ENCODE data around the gene HAGHL.
"Not testable (repeated sequence)": the region's sequence is repeated elsewhere in the genome, so short reads cannot be mapped to it uniquely, and the experiment has no call there.

The HAGHL gene

DNA sequence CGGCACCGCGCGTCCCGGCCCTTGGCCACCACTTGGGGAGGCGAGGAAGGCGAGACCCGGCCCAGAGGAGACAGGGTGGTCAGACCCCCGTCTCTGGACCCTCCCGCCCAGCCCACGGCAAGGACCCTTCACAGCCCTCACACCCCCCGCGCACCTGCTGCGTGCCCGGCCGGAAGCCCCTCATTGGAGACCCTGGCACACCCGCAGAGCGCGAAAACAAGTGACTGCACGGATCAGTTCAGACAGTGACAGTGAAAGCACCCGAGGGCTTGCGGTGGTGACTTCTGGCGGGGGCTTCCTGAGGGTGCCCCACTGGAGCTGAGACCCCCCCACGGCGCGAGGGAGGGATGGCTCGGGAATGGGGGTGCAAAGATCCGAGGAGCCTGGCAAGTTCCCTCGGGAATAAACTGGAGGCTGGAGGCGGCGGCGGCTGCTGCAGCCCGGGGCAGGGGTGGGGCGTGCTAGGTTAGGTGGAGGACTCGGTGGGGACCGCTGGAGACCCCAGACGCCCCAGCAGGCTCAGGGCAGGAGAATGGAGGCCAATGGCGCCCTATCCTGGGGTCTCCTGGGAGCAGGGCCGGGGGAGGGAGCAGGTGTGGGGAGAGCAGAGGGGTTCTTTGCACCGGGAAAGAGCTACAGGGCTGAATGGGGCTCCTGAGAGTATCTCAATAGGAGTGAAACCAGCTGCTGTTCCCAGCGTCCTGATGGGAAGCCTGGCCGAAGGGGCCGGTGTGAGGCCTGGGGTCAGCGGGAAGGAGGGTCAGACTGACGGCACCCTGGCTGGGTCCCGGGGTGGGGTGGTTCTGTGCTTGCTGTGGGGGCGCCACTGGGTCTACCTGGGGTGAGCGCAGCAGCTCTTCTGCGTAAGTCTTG is 20.5 kb upstream of the HAGHL start:
- TF ChIP-seq POLR2A (IDR thresholded peaks at IDR 0.05; ENCODE audit: low read depth, low read length) (no peak), PAX5 (IDR thresholded peaks at IDR 0.05; ENCODE audit: insufficient read depth, low read length, severe bottlenecking) (no peak), POU2F2 (IDR thresholded peaks at IDR 0.05; ENCODE audit: low read depth, low read length) (no peak), TAF1 (IDR thresholded peaks at IDR 0.05; ENCODE audit: low read depth, low read length) (no peak), SPI1 (IDR thresholded peaks at IDR 0.05; ENCODE audit: low read depth, low read length) (no peak), POLR2AphosphoS5 (IDR thresholded peaks at IDR 0.05; ENCODE audit: low read depth, low read length) (no peak)
- DNase-seq (ENCODE audit: insufficient read length, low spot score): no peak
- FAIRE-seq: no peak

- TF ChIP-seq POLR2AphosphoS5 (IDR thresholded peaks at IDR 0.05; ENCODE audit: low read depth, low read length): no peak
- no peak for TF ChIP-seq PAX5 (IDR thresholded peaks at IDR 0.05; ENCODE audit: insufficient read depth, low read length, severe bottlenecking)
- no peak for TF ChIP-seq SPI1 (IDR thresholded peaks at IDR 0.05; ENCODE audit: low read depth, low read length)
- no peak for TF ChIP-seq TAF1 (IDR thresholded peaks at IDR 0.05; ENCODE audit: low read depth, low read length)
- TF ChIP-seq POLR2A (IDR thresholded peaks at IDR 0.05; ENCODE audit: low read depth, low read length): no peak
- no peak for TF ChIP-seq POU2F2 (IDR thresholded peaks at IDR 0.05; ENCODE audit: low read depth, low read length)
- no peak for FAIRE-seq
- no peak for DNase-seq (ENCODE audit: insufficient read length, low spot score)
These were observed 19.8 kb upstream of the HAGHL start for GRCh38 chr16:707062-707538.

DNA sequence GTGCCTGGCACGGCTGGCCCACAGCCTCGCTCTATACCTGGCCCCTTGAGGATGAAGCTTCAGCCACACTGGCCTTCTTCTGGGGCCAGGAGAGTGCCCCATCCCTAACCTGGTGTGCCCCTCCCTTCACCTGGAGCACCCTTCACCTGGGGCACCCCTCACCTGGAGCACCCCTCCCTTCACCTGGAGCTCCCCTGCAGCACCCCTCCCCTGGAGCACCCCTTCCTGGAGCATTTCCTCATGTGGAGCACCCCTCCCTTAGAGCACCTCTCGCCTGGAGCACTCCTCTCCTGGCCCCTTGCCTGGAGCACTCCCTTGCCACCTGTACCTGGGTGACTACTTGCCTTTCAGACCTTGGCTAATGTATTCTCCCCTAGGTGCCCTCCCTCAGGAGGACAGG is 18.9 kb upstream of the HAGHL start:
- FAIRE-seq: no peak
- no peak for DNase-seq (ENCODE audit: insufficient read length, low spot score)
- no peak for TF ChIP-seq POLR2AphosphoS5 (IDR thresholded peaks at IDR 0.05; ENCODE audit: low read depth, low read length)
- no peak for TF ChIP-seq PAX5 (IDR thresholded peaks at IDR 0.05; ENCODE audit: insufficient read depth, low read length, severe bottlenecking)
- no peak for TF ChIP-seq TAF1 (IDR thresholded peaks at IDR 0.05; ENCODE audit: low read depth, low read length)
- TF ChIP-seq POU2F2 (IDR thresholded peaks at IDR 0.05; ENCODE audit: low read depth, low read length): no peak
- no peak for TF ChIP-seq SPI1 (IDR thresholded peaks at IDR 0.05; ENCODE audit: low read depth, low read length)
- no peak for TF ChIP-seq POLR2A (IDR thresholded peaks at IDR 0.05; ENCODE audit: low read depth, low read length)

- TF ChIP-seq POLR2A (IDR thresholded peaks at IDR 0.05; ENCODE audit: low read depth, low read length) (no peak), POLR2AphosphoS5 (IDR thresholded peaks at IDR 0.05; ENCODE audit: low read depth, low read length) (no peak), TAF1 (IDR thresholded peaks at IDR 0.05; ENCODE audit: low read depth, low read length) (no peak), PAX5 (IDR thresholded peaks at IDR 0.05; ENCODE audit: insufficient read depth, low read length, severe bottlenecking) (no peak), POU2F2 (IDR thresholded peaks at IDR 0.05; ENCODE audit: low read depth, low read length) (no peak), SPI1 (IDR thresholded peaks at IDR 0.05; ENCODE audit: low read depth, low read length) (no peak)
- DNase-seq (ENCODE audit: insufficient read length, low spot score) (no peak), FAIRE-seq (no peak)
These were observed 17.9 kb upstream of the HAGHL start for GRCh38 chr16:708959-709358.

DNA sequence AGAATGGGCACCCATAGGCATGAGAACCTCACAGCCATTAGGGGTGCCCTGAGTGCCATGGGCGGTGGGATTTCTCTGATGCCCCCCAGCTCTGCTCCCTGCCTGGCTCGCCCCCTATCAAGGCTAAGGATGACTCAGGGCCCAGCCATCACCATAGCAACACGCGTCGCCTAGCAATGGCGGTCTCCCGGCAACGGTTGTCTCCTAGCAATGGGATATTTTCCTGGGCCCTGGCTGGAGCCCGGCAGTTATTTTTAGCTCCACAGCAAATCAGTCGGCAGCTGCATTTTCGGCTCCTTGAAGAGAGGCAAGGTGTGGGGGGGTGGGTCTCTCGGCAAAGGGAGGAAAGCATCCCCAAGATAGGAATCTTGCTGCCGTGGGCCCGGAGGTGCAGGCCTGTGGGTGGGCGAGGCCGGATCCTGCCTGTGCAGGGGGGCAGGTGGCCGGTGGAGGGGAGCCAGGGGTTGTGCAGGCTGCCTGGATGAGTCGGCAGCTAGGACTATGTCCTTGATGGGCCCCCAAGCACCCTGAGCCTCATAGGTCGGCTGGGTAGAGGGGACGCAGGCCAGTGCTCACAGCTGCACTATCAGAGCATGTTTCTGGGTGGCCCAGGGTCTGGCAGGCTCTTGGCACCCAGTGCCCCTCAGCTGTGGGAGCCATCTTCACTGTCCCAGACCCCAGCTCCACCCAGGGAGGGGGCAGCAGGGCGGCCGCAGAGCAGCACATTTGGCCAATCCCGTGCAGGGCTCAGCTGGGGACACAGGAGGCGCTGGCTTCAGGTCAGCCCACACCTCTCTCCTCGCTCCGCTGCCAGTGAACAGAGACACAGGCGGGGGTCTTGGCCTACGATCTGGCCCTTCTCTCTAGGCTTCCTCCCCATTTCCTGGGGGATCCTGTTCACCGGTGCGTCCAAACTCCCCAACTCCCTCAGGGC is 17.1 kb upstream of the HAGHL start:
- TF ChIP-seq POLR2A (IDR thresholded peaks at IDR 0.05; ENCODE audit: low read depth, low read length): no peak
- no peak for TF ChIP-seq POU2F2 (IDR thresholded peaks at IDR 0.05; ENCODE audit: low read depth, low read length)
- TF ChIP-seq SPI1 (IDR thresholded peaks at IDR 0.05; ENCODE audit: low read depth, low read length): no peak
- TF ChIP-seq PAX5 (IDR thresholded peaks at IDR 0.05; ENCODE audit: insufficient read depth, low read length, severe bottlenecking): no peak
- TF ChIP-seq POLR2AphosphoS5 (IDR thresholded peaks at IDR 0.05; ENCODE audit: low read depth, low read length): no peak
- TF ChIP-seq TAF1 (IDR thresholded peaks at IDR 0.05; ENCODE audit: low read depth, low read length): no peak
- no peak for FAIRE-seq
- no peak for DNase-seq (ENCODE audit: insufficient read length, low spot score)

DNA sequence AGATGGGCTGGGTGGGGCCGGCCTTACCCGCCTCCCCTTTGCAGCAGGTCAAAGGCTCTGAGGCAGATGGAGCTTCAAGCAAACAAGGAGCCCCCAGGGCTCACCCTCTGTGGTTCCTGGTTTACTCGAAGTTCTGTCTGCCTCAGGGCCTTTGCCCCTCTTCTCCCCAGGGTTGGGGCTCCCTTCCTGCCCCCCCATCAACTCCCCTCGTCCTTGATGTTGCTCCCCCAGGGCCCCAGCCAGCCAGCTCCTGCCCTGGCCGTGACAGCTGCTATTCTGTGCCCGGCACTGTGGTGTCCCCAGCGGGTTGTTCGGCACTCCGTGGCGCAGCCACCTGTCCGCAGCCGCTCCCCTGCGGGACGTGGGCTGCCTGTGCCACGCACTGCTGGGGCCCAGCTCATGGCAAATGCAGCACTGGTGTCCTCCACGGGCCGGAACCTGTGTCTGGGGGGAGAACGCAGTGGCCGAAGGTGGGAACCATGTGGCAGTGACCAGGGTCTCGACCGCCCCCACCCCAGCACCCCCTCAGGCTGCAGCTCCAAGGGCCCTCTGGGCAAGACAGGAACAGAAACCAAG is 16.3 kb upstream of the HAGHL start:
- TF ChIP-seq POLR2A (IDR thresholded peaks at IDR 0.05; ENCODE audit: low read depth, low read length) (no peak), SPI1 (IDR thresholded peaks at IDR 0.05; ENCODE audit: low read depth, low read length) (no peak), POLR2AphosphoS5 (IDR thresholded peaks at IDR 0.05; ENCODE audit: low read depth, low read length) (no peak), PAX5 (IDR thresholded peaks at IDR 0.05; ENCODE audit: insufficient read depth, low read length, severe bottlenecking) (no peak), POU2F2 (IDR thresholded peaks at IDR 0.05; ENCODE audit: low read depth, low read length) (no peak), TAF1 (IDR thresholded peaks at IDR 0.05; ENCODE audit: low read depth, low read length) (no peak)
- DNase-seq (ENCODE audit: insufficient read length, low spot score): no peak
- no peak for FAIRE-seq

GRCh38 chr16:711084-711483 is 15.8 kb upstream of the HAGHL start:
- DNase-seq (ENCODE audit: insufficient read length, low spot score) (no peak), FAIRE-seq (no peak)
- TF ChIP-seq POLR2A (IDR thresholded peaks at IDR 0.05; ENCODE audit: low read depth, low read length) (no peak), TAF1 (IDR thresholded peaks at IDR 0.05; ENCODE audit: low read depth, low read length) (no peak), POLR2AphosphoS5 (IDR thresholded peaks at IDR 0.05; ENCODE audit: low read depth, low read length) (no peak), SPI1 (IDR thresholded peaks at IDR 0.05; ENCODE audit: low read depth, low read length) (no peak), PAX5 (IDR thresholded peaks at IDR 0.05; ENCODE audit: insufficient read depth, low read length, severe bottlenecking) (no peak), POU2F2 (IDR thresholded peaks at IDR 0.05; ENCODE audit: low read depth, low read length) (no peak)

GRCh38 chr16:711548-712320 is 15.2 kb upstream of the HAGHL start:
- DNase-seq (ENCODE audit: insufficient read length, low spot score) (peak; percentile 95), FAIRE-seq (peak; percentile 87)
- TF ChIP-seq POLR2AphosphoS5 (IDR thresholded peaks at IDR 0.05; ENCODE audit: low read depth, low read length) (no peak), PAX5 (IDR thresholded peaks at IDR 0.05; ENCODE audit: insufficient read depth, low read length, severe bottlenecking) (no peak), TAF1 (IDR thresholded peaks at IDR 0.05; ENCODE audit: low read depth, low read length) (no peak), POLR2A (IDR thresholded peaks at IDR 0.05; ENCODE audit: low read depth, low read length) (no peak), POU2F2 (IDR thresholded peaks at IDR 0.05; ENCODE audit: low read depth, low read length) (no peak), SPI1 (IDR thresholded peaks at IDR 0.05; ENCODE audit: low read depth, low read length) (no peak)

DNA sequence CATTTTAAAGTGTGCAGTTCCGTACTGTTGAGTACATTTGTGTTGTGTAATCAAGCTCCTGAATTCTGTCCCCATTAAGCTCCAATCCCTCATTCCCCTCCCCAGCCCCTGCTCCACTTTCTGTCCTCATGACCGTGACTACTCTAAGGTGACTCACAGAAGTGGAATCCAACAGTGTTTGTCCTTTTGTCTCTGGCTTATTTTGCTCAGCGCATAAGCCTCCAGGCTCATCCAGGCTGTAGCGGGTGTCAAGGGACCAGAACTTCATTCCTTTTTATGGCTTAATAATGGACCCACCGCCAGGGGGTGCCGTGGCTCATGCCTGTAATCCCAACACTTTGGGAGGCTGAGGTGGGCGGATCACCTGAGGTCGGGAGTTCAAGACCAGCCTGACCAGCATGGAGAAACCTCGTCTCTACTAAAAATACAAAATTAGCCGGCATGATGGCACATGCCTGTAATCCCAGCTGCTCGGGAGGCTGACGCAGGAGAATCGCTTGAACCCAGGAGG is 14.1 kb upstream of the HAGHL start:
- FAIRE-seq; DNase-seq (ENCODE audit: insufficient read length, low spot score): not testable (repeated sequence)

All from GM12891 (cell line).